ENCODE data around the gene FGL2.
"Not testable (repeated sequence)": the region's sequence is repeated elsewhere in the genome, so short reads cannot be mapped to it uniquely, and the experiment has no call there.

- not testable (repeated sequence) for TF ChIP-seq CTCF (conservative IDR thresholded peaks at IDR 0.05; ENCODE audit: low read length); EZH2phosphoT487 (IDR thresholded peaks at IDR 0.05; ENCODE audit: borderline replicate concordance, low read depth, low read length)
Measured at GRCh38 chr7:77178024-77178423, 21.6 kb downstream of the FGL2 start.
